RWPE1 (cell line): ENCODE results near the gene CFD.

Experiments used
- CTCF ChIA-PET: fragments of 350-600 bp; sonication (Branson Sonifier 250); formaldehyde crosslinking; extraction: SDS; loops from one replicate; lab custom pipeline; 2021; lab: Yijun Ruan, JAX
- POLR2A ChIA-PET: fragments of 400-600 bp; formaldehyde crosslinking; extraction: SDS; loops from one replicate; lab custom pipeline; 2020; ENCODE audit warnings: antibody characterized with exemption; ENCODE audit not compliant: low non-redundant PET; lab: Yijun Ruan, JAX
- DNase-seq: peaks from one replicate; pipeline ENCODE4 v3.0.0; 2012; ENCODE audit warnings: low spot score
- H3K27ac ChIP-seq: fragments of 450-650 bp; 2 replicates; pipeline ENCODE4 v1.5.1; 2017
- TF ChIP-seq, protein P1 (sequence below): fragments of 450-650 bp; conservative IDR thresholded peaks from 2 replicates; pipeline ENCODE4 v1.5.1; 2017; ENCODE audit warnings: low read depth, mild to moderate bottlenecking

Gene CFD

DNA sequence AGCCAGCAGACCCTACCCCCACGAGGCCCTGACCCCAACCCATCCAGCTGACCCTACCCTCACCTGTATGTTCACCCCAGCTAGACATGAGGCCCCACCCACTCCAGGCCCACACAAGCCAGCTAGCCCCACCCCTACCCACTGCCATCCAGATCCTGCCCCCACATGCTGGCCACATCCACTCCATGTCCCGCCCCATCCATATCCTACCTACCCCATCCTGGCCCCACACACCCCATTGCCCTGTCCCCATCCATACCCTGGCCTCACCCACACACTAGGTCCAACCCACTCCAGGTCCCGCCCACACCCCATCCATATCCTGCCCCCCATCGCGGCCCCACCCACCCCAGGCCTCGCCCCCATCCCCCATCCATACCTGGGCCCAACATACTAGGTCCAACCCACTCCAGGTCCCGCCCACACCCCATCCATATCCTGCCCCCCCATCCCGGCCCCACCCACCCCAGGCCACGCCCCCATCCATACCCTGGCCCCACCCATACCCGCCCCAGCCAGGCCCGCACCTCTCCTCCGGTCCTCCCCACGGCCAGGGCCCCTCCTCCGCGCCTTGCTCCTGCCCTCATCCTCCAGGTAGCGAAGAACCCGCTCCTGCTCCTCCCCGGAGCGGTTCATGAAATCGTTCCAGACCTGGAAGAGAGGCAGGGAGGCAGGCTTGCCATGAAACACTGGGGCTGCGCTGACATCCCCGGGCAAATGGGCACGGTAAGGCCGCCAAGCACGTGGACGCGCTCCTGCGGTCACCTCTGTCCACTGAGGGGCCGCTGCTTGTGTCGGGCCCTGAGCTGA lies 41.0 kb downstream of the CFD start:
- DNase-seq, result peak; percentile 82
- TF ChIP-seq, protein P1, sequence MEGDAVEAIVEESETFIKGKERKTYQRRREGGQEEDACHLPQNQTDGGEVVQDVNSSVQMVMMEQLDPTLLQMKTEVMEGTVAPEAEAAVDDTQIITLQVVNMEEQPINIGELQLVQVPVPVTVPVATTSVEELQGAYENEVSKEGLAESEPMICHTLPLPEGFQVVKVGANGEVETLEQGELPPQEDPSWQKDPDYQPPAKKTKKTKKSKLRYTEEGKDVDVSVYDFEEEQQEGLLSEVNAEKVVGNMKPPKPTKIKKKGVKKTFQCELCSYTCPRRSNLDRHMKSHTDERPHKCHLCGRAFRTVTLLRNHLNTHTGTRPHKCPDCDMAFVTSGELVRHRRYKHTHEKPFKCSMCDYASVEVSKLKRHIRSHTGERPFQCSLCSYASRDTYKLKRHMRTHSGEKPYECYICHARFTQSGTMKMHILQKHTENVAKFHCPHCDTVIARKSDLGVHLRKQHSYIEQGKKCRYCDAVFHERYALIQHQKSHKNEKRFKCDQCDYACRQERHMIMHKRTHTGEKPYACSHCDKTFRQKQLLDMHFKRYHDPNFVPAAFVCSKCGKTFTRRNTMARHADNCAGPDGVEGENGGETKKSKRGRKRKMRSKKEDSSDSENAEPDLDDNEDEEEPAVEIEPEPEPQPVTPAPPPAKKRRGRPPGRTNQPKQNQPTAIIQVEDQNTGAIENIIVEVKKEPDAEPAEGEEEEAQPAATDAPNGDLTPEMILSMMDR, result no peak
- CTCF ChIA-PET, result no interaction called here
- POLR2A ChIA-PET, result no interaction called here
- H3K27ac ChIP-seq, result peak overlapping the region; percentile 59

DNA sequence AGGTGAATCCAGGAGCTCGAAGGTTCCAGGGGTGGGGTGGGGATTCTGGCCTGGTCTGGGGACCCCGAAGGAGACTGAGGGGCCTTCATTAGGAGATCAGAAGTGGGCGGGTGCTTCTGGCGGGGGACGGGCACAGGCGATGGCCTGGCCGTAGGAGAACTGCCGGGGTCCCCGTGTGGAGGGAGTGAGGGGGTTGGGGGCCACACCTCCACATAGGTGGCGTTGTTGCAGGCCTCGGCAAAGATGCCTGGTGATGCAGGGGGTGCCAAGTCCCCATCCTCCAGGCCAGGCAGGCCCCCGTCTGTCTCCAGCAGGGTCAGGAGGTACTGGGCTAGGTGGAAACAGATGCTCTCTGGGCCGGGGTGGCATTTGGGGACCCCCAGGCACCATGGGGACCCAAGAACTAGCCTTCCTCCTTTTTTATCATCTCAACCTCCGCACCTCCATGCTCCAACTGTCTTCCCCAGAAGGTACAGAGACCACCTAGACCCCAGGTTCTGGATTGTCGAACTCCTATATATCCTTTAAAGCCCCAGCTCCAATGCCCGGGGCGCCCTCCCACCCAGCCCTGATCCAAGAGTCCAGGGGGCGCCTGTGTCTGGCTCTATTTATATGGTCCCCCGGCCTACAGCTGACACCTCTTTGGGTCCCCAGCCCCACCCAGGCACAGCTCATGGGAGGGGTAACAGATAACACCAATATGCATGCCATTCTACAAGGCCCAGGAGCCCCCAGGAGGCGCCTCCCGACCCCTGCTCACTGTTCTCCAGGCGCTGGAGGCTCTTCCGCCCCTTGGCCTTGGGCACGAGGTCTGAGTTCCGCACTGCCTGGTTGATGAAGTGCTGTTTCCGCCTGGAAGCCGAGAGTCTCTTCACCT lies 42.0 kb downstream of the CFD start:
- no peak for DNase-seq
- H3K27ac ChIP-seq, result peak overlapping the region; percentile 59
- CTCF ChIA-PET, result interaction anchor here (0.6 kb wide), 1 partner anchor 37 kb away, joined by 5 read pairs; no protein-coding TSS in a partner anchor
- TF ChIP-seq, protein P1, result no peak
- POLR2A ChIA-PET, result interaction anchor here (0.6 kb wide), 1 partner anchor 9 kb away, joined by 3 read pairs; no protein-coding TSS in a partner anchor

DNA sequence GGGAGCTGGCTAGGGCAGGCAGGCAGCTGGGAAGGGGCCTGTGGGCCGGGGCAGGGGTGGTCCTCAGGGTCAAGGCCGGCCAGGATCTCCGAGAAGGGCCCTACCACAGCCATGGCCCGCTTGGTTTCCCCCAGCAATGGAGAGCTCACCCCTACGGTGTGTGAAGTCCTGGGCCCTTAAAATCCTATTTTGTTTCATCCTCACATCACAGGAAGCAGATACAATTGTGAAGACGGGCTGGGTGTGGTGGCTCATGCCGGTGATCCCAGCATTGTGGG lies 42.6 kb downstream of the CFD start:
- CTCF ChIA-PET, result interaction anchor here (0.6 kb wide), 1 partner anchor 38 kb away, joined by 5 read pairs; no protein-coding TSS in a partner anchor
- H3K27ac ChIP-seq, result peak overlapping the region; percentile 59
- DNase-seq, result no peak
- POLR2A ChIA-PET, result interaction anchor here (0.6 kb wide), 1 partner anchor 8 kb away, joined by 3 read pairs; no protein-coding TSS in a partner anchor
- TF ChIP-seq, protein P1, result no peak

DNA sequence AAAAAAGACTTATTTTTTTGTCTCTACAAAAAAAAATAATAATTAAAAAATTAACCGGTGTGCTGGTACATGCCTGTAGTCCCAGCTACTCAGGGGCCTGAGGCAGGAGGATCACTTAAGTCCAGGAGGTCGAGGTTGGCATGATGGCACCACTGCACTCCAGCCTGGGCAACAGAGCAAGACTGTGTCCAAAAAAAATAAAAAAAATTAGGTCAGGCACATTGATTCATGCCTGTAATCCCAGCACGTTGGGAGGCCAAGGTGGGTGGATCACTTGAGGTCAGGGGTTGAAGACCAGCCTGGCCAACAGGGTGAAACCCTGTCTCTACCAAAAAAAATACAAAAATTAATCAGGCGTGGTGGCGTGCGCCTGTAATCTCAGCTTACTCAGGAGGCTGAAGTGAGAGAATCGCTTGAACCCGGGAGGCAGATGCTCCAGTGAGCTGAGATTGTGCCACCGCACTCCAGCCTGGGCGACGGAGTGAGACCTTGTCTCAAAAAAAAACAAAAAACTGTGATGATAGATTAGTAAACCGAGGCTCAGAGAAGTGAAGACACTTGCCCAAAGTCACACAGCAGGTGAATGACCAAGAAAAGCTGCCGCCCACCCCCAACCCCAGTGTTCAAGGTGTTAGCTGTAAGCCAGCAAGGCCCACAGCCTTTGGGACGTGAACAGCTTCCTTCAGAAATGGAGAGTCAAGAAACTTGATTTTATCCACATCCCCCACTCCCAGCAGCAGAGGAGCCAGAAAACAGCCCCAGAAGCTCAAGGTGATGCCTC lies 43.2 kb downstream of the CFD start:
- ChIA-PET POLR2A (no interaction called here), CTCF (interaction anchor here (0.6 to 0.7 kb wide), 3 partner anchors 19 to 54 kb away, joined by 4 to 5 read pairs (median 5); no protein-coding TSS in a partner anchor)
- peak overlapping the region; percentile 59 for H3K27ac ChIP-seq
- TF ChIP-seq, protein P1, result no peak
- DNase-seq, result no peak

DNA sequence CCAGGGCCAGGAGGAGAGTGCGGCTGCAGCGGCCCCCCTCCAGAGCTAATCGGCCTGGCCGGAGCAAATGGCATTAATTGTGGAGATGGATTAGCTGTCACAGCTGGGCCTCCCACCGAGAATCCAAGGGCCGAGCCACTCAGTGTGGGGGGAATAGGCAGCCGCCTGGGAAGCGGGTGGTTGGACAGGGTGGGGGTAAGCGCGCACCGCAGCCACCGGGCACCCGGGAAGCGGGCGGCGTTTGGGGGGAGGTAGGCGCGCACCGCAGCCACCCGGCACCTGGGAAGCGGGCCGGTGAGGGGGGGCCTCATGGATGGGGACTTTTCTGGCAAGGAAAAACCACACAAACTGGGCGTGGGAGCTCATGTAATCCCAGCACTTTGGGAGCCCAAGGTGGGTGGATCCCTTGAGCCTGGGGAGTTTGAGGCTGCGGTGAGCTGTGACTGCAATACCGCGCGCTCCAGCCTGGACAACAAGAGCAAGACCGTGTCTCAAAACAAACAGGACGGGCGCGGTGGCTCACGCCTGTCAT lies 43.9 kb downstream of the CFD start:
- CTCF ChIA-PET, result interaction anchor here (0.7 kb wide), 2 partner anchors 54 to 78 kb away, joined by 3 to 5 read pairs; no protein-coding TSS in a partner anchor
- DNase-seq, result no peak
- POLR2A ChIA-PET, result no interaction called here
- H3K27ac ChIP-seq, result peak overlapping the region; percentile 59
- TF ChIP-seq, protein P1, result no peak
